ENCODE results near the gene CPN2.

The CPN2 gene

GRCh38 chr3:194379651-194380050 is 28.5 kb upstream of the CPN2 start:
- DNase-seq, result no peak

GRCh38 chr3:194379231-194379630 is 28.1 kb upstream of the CPN2 start:
- no peak for DNase-seq

- DNase-seq, result no peak
Observed at GRCh38 chr3:194377708-194378107, 26.6 kb upstream of the CPN2 start.

DNA sequence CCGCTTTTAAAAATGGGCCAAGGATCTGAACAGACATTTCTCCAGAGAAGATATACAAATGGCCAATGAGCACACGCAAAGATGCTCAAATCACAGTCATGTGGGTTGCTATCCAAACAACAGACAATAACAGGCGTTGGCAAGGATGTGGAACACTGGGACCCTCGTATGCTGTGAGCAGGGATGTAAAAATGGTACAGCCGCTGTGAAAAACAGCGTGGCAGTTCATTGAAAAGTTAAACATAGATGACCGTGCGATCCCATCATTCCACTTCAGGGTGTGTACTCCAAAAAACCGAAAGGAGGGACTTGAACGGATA is 25.1 kb upstream of the CPN2 start:
- DNase-seq, result no peak

DNA sequence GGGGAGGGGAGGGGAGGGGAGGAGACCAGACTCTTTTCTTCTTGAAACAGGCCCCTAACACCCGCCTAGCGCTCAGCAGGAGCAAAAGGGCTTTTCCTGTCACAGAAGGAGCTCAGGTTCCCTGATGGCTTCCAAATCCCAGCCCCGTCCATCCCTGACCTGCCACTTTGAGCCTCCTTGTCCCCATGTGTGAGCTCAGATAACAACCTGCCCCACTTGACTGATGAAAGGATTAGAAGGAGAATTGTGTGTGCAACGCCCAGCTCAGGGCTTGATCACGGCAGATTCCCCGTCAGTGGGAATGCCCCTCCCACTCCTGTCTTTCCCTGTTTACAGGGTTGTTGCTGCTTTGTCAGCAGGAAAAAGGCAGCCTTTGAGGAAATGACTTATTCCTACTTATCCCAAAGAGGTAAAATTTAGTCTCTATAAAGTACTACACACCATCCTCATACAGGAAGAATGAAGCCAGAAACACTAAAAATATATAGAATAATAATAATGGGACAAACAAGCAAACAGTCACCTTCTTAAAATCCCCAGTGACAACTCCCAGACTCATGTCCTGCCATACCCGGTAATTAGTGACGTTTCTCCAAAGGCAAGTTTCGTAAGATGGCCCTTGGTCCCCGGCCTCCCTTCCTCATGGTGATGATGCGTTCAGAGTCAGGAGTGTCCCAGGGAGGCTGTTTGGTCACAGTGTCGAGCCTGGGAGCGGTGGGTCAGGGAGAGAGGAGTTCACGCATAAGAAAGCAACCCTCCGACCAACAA is 24.5 kb upstream of the CPN2 start:
- DNase-seq, result no peak

DNA sequence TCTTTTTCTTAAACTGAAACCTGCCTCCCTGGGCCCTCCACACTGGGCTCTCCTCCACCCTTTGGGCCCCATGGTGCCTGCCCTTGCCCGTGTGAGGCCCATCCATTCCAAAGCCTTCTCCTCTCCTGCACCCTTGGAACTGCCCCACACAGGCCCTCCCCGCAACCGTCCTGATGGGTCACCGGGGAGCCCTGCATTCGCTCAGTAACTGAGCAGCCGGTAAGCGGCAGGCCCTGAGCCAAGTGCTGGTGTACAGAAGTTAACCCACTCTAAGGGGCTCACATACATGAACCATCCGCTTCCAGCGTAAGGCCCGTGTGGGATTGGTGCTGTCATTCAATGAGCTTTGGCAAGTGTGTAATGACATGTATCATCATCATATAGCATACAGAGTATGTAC is 23.8 kb upstream of the CPN2 start:
- no peak for DNase-seq

- DNase-seq, result no peak
Observed at GRCh38 chr3:194373899-194374298, 22.8 kb upstream of the CPN2 start.

- no peak for DNase-seq
Observed at GRCh38 chr3:194373028-194373427, 21.9 kb upstream of the CPN2 start.

DNA sequence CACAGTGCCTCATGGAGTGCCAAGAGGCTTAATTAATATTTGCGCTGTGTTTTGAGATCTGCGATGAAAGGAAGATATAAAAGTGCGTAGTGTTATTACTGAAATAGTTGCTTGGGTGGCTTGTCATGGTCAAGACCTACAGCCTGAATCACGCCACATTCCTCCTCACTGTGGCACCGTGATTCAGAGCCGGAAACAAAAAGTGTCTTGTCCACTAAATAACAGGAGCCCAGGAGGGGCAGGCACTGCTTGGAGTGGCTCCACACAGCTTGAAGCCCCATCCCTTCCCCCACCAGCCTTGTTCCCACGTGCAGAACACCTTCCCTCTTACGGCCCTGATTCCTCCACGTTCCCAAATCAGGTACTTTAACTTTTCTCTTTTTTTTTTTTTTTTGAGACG is 19.6 kb upstream of the CPN2 start:
- DNase-seq, result no peak

GRCh38 chr3:194369522-194370279 is 18.6 kb upstream of the CPN2 start, which contains the start of gene LRRC15:
Gene LRRC15 (minus strand): TSS chr3:194369743. CDS start chr3:194361043, 8,700 bp downstream.
- DNase-seq, result no peak

DNA sequence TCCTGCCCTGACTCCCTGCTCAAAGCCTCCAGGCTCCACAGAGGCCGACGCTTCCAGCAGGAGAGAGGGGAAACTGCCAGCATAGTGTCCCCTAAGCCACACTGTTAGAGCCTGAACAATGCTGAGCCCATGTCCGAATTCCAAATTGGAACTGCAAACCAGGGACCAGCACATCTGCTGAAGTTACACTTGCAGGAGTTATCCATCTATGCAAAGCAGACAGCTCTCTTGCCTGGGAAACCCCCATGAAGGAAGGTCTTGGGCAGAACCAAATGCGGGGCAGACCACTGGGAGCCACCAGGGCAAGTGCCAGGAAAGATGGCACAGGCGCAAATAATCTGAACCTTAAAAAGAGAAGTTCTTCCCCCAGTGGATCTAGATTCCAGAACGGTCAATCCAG is 17.8 kb upstream of the CPN2 start:
- DNase-seq, result no peak

DNA sequence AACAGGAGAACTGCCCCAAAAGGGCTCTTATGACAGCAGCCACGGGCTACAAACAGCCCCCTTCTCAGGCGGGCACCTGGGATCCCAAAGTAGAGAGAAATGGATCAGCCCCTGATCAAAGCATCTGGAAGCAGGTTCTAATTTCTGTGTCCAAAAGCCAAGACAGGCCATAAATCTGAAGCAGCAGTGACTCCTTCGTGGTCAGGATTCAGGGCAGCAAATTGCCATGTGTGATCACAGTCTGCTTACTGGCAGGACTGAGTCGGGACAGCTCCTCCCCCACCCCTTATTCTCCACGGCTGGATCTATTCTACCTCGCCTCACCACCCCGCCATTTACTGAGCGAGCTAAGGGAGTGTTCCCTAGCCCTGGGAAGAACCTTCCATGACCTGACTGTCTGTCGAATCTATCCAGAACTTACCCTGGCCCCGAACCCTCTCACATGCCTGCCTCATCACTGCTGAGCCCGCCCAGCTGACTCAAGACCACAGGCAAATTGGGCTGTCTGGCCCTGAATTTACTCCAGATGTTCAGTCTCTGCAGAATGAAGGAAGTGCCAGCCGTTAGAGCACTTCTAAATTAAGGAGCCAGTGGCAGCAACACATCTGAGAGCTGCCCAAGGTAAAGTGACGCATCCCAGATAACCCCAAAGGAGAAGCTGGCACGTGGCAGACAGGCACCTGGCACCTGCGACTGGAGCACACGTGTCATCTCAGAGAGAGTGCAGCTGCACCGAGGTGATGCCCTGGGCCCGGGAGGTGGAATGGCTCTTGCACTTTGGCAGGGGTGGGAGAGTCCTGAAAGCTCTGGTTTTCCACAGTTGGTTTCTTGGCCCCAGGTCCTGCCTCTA is 17.1 kb upstream of the CPN2 start:
- no peak for DNase-seq

DNA sequence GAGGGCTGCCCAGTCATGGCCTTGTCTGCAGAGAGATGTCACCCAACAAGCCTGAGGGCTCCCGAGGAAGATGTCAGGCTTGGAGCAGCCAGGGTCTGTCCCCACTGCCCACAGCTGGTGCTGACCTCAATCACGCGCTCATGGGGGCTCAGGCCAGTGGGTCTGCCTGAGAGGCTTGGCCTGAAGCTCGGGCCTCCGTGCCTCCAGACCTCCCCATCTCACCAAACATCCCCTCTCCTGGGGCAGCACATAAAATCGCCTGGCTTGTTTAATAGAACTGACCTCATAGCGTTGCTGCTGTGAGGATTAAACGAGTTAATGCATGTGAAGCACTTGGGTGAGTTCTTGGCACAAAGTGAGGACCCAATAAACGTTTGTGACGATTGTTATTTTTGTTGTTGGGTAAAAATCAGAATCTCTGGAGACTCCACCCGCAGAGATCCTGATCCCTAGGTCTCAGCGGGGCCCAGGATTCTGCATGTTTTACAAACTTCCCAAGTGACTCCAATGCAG is 14.9 kb upstream of the CPN2 start:
- DNase-seq, result no peak

DNA sequence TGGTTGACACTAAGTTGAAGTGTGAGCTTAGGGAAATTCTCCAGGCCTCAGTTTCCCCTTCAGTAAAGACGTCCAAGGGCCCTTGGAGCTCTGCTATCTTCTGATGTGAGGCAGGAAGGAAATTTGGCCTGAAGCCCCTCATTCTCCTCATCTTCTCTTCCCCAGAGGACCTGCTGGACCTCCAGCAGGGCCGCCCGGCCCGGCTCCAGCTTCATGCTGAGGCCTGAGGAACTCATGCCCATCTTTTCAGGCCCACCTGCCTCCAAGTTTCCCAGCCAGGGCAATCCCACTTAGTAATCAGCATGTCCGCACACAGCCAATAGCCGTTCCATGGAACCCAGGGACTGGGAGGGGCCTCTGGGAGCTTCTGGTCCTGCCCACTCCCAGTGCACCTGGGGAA is 14.4 kb upstream of the CPN2 start:
- DNase-seq, result no peak

DNA sequence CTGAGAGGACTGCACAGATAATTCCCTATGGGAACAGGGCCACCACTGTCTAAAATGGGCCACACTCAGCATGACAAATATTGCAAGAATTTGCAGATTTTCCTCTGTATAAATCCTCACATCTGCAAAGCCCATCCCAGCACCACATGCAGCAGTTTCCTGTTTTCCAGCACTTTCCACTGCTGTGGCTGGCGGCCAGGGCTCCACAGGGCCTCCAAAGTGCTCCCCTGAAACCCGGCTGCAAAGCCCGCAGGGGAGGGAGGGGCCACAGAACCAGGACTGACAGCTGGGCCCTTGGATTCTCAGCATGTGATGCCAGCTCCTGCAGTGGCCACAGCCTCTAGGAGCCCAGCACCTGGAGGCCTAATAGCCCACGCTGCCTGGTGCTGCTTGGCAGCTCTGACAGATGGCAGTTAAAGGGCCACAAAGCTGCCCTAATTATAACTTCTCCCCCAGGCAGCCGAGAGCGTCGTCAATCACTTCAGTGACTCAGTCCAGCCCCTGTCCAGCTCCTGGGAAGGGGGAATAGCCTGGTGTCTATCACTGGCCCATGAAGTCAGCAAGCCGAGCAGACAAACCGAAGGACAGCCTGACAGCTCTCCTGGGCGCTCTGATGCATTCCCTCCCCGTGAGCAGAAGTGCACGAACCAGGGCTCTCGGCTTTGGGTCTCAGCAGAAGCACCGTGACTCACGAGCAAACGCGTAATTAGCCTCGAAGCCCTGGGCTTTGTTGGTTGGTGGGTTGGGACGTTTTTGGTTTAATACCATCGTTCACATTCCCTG is 13.7 kb upstream of the CPN2 start:
- peak; percentile 51 for DNase-seq

- DNase-seq, result no peak
Observed at GRCh38 chr3:194364314-194364651, 13.2 kb upstream of the CPN2 start.

DNA sequence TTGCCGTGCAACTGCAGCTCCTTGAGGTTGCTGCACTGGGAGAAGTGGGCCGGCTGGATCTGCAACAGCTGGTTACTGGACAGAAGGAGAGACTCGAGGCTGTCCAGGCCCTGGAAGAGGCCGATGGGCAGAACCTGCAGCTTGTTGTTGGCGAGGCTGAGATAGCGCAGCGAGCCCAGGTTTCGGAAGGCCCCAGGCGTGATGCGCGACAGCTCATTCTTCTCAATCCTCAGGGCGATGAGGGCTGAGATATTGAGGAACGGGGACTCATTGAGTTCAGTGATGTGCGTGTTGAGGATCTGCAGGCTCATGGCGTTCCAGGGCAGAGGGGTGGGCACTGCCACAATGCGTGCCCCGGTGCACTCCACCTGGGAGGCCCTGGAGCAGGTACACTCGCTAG is 9.4 kb upstream of the CPN2 start:
- no peak for DNase-seq

- no peak for DNase-seq
Observed at GRCh38 chr3:194357681-194358080, 6.6 kb upstream of the CPN2 start.

- DNase-seq, result no peak
Observed at GRCh38 chr3:194355379-194355778, 4.3 kb upstream of the CPN2 start.

DNA sequence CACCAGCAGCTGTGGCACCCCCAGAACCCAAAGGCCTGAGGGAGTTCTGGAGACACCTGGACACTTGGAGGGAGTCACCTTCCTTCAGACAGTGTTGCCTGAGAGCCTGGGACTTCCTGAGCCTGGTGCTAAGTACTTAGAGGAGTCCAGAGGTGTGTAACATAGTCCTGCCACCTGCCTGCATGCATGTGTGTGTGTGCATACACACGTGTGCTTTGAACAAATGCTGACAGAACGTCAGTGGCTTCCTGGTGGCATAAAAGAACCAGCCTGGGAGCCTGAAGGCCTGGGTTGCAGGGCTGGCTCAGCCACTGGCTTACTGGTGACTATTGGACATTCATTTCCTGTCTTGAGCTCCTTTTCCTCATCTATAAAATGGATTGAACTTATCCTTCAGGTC is 3.2 kb upstream of the CPN2 start:
- no peak for DNase-seq

- no peak for DNase-seq
Observed at GRCh38 chr3:194352667-194353246, 1.6 kb upstream of the CPN2 start.

GRCh38 chr3:194351952-194352536 is 916 bp upstream of the CPN2 start:
- no peak for DNase-seq
